Measurements from ENCODE around the gene DNAJC28. TPM values are rescaled to one million over a fixed set of nuclear protein-coding genes. Genes with fewer than 3 reads are reported as not detected.

The DNAJC28 gene
- total RNA-seq, 1 experiment from 2014 or later: 3.4 TPM

DNA sequence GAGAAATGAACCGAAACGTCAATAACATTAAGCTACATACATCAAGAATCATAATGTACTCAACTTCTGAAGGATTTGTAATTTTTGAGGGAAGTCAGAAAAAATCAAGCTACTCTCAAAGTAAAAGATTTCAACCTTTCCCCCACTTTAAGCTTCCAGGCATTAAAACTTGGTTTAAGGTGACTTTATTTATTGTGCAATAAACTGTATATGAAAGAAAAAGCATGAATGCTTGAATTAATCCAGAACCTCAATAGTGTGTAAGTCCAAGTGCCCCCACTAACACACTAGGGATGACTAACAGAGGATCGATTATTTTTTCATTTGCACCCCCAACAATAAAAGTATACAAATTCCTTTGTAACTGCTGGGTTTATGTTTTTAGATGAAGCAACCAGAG lies 39.5 kb upstream of the DNAJC28 start:
- no peaks in the 10 kb centered on the region for H3K27me3 Mint-ChIP-seq (ENCODE audit: low read depth)
- Histone ChIP-seq H2BK12ac (ENCODE audit: insufficient read length, low read depth, low read length) (no peak overlapping the region), H3K56ac (ENCODE audit: insufficient read length, low read depth, low read length) (no peak overlapping the region), H3K27me3 (ENCODE audit: insufficient read depth, low read length) (no peaks in the 10 kb centered on the region), H2BK5ac (ENCODE audit: insufficient read length, low read length) (no peak overlapping the region), H2AFZ (ENCODE audit: low read length) (no peak overlapping the region), H3K27ac (ENCODE audit: insufficient read length, low read depth, low read length) (no peak overlapping the region), H4K8ac (replicated peaks; ENCODE audit: insufficient read length, low read depth, low read length) (no peak overlapping the region), H3K9me3 (ENCODE audit: control insufficient read depth, low read depth, low read length) (no peaks in the 10 kb centered on the region), H3K9ac (ENCODE audit: extremely low read depth, insufficient read length, low read length) (no peak overlapping the region), H4K91ac (ENCODE audit: insufficient read length, low read depth, low read length) (no peak overlapping the region), H3K23ac (ENCODE audit: insufficient read length, low read depth, low read length) (no peak overlapping the region), H3K79me2 (ENCODE audit: insufficient read depth, low read length) (no peaks in the 10 kb centered on the region), H2BK20ac (ENCODE audit: low read depth, low read length, poor library complexity, severe bottlenecking) (no peak overlapping the region), H2BK120ac (ENCODE audit: low read depth, low read length, poor library complexity, severe bottlenecking) (no peak overlapping the region), H3K4me2 (ENCODE audit: insufficient read depth, insufficient read length, low read length) (no peak overlapping the region), H3T11ph (ENCODE audit: low read length) (no peak overlapping the region), H4K5ac (ENCODE audit: insufficient read length, low read depth, low read length) (no peak overlapping the region), H3K4ac (ENCODE audit: low read depth, low read length) (no peak overlapping the region), H3K79me1 (ENCODE audit: insufficient read depth, low read depth, low read length, poor library complexity, severe bottlenecking) (peaks cover 3% of the 10 kb centered on the region), H2BK15ac (ENCODE audit: low read depth, low read length) (no peak overlapping the region), H4K20me1 (ENCODE audit: control insufficient read depth, insufficient read depth, insufficient read length) (no peaks in the 10 kb centered on the region), H2AK5ac (ENCODE audit: insufficient read length, low read length) (no peak overlapping the region), H3K23me2 (ENCODE audit: insufficient read length, low read depth, low read length, poor library complexity, severe bottlenecking) (no peaks in the 10 kb centered on the region), H3K18ac (ENCODE audit: insufficient read length, low read depth, low read length) (no peak overlapping the region), H3K4me1 (ENCODE audit: insufficient read depth, low read length) (no peaks in the 10 kb centered on the region), H3K14ac (ENCODE audit: insufficient read depth, low read length) (no peak overlapping the region)
- H3K4me3 Mint-ChIP-seq: no peak overlapping the region
- peaks cover 63 to 96% (median 89%) of the 10 kb centered on the region in 3 experiments for H3K36me3 Mint-ChIP-seq (ENCODE audit: insufficient read depth in 1 of 3, low read depth in 3 of 3)
- no CpG with 5 or more reads among the region's 3 CpGs for WGBS (ENCODE audit: extremely low coverage, insufficient read length, low lambda C conversion rate)
- H3K4me1 Mint-ChIP-seq: no peaks in the 10 kb centered on the region
- H3K9me3 Mint-ChIP-seq: no peaks in the 10 kb centered on the region
- TF ChIP-seq, protein P1, sequence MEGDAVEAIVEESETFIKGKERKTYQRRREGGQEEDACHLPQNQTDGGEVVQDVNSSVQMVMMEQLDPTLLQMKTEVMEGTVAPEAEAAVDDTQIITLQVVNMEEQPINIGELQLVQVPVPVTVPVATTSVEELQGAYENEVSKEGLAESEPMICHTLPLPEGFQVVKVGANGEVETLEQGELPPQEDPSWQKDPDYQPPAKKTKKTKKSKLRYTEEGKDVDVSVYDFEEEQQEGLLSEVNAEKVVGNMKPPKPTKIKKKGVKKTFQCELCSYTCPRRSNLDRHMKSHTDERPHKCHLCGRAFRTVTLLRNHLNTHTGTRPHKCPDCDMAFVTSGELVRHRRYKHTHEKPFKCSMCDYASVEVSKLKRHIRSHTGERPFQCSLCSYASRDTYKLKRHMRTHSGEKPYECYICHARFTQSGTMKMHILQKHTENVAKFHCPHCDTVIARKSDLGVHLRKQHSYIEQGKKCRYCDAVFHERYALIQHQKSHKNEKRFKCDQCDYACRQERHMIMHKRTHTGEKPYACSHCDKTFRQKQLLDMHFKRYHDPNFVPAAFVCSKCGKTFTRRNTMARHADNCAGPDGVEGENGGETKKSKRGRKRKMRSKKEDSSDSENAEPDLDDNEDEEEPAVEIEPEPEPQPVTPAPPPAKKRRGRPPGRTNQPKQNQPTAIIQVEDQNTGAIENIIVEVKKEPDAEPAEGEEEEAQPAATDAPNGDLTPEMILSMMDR (conservative IDR thresholded peaks at IDR 0.05): no peak
- no peak overlapping the region for H3K27ac Mint-ChIP-seq
- no peak for DNase-seq
